Renal cortex interstitium (tissue), 11 donors: ENCODE data around the gene MAGEA11. TPM values are rescaled to one million over a fixed set of nuclear protein-coding genes. Genes with fewer than 3 reads are reported as not detected.
"Not testable (repeated sequence)": the region's sequence is repeated elsewhere in the genome, so short reads cannot be mapped to it uniquely, and the experiment has no call there.

Source experiments
- DNase-seq, 11 donors: peaks; one replicate each; pipeline ENCODE4 v3.0.0-alpha.2; 2013; ENCODE audit warnings: low read depth in 9 of 11, low spot score in 4 of 11; ENCODE audit errors: extremely low read depth in 1 of 11
- polyA plus RNA-seq, 3 donors: library from polyadenylated mRNA; unstranded; fragments of 120-200 nt; gene quantifications; one replicate each; pipeline ENCODE4 v1.2.1, GENCODE V29; 2013; ENCODE audit not compliant: insufficient read length in 3 of 3

MAGEA11 gene
- polyA plus RNA-seq, 3 donors = not detected

DNA sequence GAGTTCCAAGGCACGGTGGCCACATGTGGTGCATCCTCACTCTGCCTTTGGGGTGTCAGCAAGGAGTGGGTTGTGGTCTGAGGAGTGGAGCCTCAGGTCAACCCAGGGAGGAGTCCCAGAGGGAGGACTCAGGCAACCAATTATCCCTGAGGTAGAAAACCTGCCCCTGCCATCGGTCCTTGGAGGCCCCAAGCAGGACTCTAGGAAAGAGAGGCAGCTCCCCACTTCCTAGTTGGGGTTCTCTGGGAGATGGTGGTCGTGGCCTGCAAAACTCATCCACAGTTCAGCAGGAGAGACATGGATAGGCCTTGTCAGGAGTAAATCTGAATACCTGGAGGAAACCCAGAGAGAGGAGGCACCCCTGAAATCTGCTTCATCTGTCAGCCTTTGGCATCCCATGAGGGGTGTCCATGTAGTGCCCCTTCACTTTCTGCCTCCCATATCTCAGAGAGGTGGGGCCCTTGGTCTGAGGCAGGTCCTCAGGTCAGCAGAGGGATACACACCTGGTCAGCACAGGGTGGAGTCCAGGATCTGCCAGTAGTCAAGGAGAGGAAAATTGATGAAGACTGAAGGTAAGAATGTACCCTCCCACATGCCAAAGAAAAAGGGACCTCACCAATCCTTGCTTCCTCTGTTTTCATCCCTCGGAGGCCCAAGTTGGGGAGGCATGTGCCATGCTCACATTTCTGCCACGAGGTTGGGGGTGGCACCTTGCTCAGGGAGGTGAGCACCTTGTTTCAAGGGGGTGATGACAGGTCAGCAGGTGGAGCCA lies 1.6 kb downstream of the MAGEA11 start:
- no peak for DNase-seq

- DNase-seq = no peak
Measured at GRCh38 chrX:149715468-149715867, 3.6 kb downstream of the MAGEA11 start.

DNA sequence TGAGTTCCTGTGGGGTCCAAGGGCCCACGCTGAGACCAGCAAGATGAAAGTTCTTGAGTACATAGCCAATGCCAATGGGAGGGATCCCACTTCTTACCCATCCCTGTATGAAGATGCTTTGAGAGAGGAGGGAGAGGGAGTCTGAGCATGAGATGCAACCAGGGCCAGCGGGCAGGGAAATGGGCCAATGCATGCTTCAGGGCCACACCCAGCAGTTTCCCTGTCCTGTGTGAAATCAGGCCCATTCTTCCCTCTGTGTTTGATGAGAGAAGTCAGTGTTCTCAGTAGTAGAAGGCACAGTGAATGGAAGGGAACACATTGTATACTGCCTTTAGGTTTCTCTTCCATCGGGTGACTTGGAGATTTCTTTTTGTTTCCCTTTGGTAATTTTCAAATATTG lies 4.8 kb downstream of the MAGEA11 start:
- DNase-seq = no peak

- DNase-seq = no peak
Measured at GRCh38 chrX:149717803-149718202, 5.9 kb downstream of the MAGEA11 start.

DNA sequence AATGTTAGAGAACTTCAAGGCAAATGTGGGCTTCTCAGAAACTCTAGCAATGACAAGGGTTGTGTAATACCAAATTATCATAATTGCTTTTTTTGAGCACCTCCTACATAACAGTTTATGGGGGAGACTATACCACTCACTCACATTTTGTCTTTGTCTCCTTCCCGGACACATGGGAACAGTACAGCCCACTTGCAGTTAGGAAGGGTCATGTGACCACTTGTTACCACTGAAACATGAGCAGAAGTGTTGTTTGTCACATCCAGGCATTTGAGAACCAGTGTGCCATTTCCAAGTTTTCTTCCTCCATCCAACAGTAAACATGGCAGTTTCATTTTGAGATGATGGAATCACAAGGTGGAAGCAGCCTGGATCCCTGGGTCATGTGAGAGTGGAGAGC lies 6.9 kb downstream of the MAGEA11 start:
- DNase-seq = no peak

GRCh38 chrX:149720021-149720689 lies 8.3 kb downstream of the MAGEA11 start:
- no peak for DNase-seq

GRCh38 chrX:149721241-149721640 lies 9.4 kb downstream of the MAGEA11 start:
- not testable (repeated sequence) for DNase-seq

GRCh38 chrX:149721778-149722177 lies 9.9 kb downstream of the MAGEA11 start:
- no peak for DNase-seq

DNA sequence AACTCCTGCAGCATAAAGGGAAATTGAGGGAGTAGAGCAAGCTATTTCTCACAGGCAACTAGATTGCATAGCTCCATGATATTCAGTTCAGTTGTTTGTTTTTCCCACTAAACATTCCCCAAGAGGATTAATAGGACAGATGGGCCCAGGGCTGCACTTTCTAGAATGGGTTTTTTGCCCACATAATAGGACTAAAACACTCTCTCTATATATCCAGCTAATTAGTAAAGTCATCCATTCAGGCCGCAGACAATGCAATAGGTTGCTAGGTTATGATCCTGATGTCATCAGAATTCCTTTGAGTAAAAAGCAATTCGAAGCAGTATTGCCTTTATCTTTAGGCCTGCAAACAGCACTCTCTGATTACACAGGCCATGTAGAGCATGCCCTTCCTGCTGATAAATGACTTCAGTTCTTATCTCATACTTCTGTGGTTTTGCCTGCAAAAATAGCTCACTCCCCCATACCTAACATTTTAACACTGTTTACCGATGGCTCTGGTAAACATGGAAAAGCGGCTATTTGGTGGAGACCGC lies 11.8 kb downstream of the MAGEA11 start:
- not testable (repeated sequence) for DNase-seq

DNA sequence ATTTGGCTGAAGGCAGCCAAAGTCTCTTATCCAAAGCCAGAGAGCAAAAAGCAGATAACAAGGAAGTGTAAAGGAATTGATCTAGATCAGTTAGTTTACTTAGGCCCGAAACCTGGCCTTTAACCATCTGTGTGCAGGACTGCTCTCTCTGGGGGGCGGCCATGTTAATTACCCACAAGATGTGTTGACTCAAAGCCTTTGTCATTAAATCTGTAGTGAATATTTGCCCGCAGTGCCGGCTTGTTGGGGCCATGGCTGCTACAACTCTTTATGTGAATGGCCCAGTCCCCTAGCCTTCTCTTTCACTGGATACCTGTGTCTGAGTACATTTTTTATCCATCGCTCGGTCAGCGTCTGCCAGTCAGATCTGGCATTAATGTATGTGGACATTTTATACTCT lies 15.4 kb downstream of the MAGEA11 start:
- not testable (repeated sequence) for DNase-seq

DNA sequence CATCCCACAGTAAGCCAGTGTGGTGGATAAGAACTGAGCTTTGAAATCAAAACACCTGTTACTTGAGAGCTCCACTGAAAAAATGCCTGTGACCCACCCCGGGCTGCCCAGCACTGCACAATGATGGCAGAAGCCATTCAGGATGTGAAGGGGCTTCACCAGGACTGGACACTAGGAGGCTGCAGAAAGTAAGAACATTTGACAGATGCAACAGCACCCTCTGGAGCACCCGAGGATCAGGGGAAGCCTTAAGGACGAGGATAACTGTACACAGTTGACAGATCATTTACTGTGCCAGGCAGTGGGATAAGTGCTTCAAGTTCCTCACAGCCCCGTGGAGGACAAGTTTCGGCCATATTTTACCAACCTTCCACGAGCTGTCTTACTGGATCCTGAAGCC lies 30.4 kb downstream of the MAGEA11 start:
- DNase-seq = not testable (repeated sequence)

GRCh38 chrX:149746390-149747007 lies 34.6 kb downstream of the MAGEA11 start:
- DNase-seq = not testable (repeated sequence)

DNA sequence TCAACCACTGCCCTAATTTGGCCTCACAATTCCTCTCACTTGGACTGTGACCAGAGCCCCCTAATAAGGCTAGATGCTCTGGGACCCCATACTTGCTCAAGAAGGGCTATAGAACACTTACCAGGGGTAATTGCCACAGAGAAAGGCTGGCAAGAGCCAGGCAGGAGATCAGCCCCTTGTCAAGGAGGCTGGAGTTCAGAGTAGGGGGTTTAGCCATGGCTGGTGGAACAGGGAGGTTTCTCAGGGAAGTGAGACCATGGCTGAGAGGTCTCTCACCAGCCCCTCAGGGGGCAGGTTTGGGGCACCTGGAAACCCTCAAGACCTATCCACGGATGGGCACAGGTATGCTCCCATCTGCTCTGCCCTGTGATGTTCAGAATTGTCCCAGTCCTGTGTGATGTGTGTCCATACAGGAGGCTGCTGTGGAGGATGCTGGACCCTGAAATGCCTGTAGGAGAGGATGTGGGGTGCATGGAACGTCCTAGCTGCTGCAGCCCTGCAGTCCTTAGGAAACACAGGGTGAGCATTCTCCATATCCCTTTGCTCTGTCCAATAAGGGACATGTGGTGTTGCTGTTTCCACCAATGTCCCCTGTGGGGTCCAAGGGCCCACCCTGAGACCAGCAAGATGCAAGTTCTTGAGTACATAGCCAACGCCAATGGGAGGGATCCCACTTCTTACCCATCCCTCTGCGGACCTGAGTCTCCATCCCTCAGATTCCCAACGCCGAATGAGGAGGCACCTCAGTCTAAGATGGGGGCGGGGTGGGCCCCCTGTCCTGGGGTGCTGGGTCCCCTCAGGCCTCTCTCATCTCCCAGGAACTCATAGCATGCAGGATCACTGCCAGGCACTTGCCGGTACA lies 45.6 kb downstream of the MAGEA11 start:
- DNase-seq = no peak

GRCh38 chrX:149758068-149758714 lies 46.3 kb downstream of the MAGEA11 start:
- DNase-seq = no peak

- not testable (repeated sequence) for DNase-seq
Measured at GRCh38 chrX:149758715-149759078, 46.8 kb downstream of the MAGEA11 start.

DNA sequence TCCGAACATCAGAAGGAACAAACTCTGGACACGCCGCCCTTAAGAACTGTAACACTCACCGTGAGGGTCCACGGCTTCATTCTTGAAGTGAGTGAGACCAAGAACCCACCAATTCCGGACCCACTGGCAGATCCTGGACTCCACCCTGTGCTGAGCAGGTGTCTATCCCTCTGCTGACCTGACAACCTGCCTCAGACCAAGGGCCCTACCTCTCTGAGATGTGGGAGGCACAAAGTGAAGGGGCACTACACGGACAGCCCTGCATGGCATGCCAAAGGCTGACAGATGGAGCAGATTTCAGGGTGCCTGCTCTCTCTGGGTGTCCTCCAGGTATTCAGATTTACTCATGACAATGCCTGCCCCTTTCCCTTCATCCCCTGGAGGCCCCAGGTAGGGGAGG lies 48.0 kb downstream of the MAGEA11 start:
- no peak for DNase-seq

DNA sequence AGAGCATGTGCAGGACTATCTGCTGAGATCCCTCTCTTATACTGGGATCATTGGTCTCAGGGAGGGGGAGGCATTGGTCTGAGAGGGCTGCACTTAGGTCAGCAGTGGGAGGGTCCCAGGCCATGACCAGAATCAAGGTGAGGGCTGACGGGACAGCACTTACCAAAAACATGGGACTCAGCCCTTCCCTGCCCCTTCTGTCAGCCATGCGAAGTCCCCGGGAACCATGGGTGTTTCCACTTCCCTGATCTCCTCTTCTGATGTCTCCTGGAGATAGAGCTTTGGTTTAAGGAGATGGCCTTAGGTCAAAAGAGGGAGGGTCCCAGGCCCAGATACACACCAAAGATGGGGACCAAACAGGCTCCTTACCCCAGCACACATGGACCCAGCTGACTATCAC lies 49.1 kb downstream of the MAGEA11 start:
- no peak for DNase-seq

GRCh38 chrX:149761858-149762674 lies 50.2 kb downstream of the MAGEA11 start:
- not testable (repeated sequence) for DNase-seq
